PC-3 (cell line): ENCODE measurements around the gene GPR183.

Experiments used
- CTCF ChIP-seq: fragments of 300-600 bp; sonication (generic); conservative IDR thresholded peaks from 2 replicates; pipeline ENCODE4 v1.5.1; 2017; ENCODE audit warnings: antibody characterized with exemption, low read depth, mild to moderate bottlenecking, low read length
- EZH2 ChIP-seq: fragments of 300-600 bp; sonication (generic); IDR thresholded peaks from one replicate; pipeline ENCODE4 v1.6.1; 2017; ENCODE audit warnings: antibody characterized with exemption, mild to moderate bottlenecking, low read length; ENCODE audit not compliant: unreplicated experiment

DNA sequence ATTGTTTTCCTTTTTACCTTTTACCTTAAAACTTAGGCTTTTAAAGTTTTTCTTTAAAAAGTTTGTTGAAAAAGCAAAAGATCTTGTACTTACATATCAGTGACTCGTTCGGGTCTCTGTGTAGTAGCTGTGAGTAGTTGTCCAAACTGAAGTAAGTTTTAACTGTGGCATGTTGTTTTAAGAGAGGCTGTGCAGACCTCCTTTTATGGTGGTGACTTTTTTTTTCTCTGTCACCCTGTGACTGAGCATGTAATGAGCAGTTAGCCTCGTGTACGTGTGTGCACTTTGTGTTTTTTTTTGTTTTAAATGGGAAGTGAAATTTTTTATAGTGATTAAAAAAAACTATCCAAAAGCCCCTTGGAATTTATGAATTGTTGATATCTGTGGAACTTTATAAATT, at the start of gene GPR183:
- TF ChIP-seq CTCF (no peak), EZH2 (no peak)
